IPS DF 6.9 (cell line): ENCODE measurements around the gene RABL6.
"Not testable (repeated sequence)": the region's sequence is repeated elsewhere in the genome, so short reads cannot be mapped to it uniquely, and the experiment has no call there.

Experiments
- DNase-seq: peaks from one replicate; pipeline ENCODE4 v3.0.0-alpha.2; 2013; ENCODE audit warnings: low read depth, low spot score
- H3K27ac ChIP-seq: one replicate; pipeline ENCODE4 v1.5.1; 2013; ENCODE audit warnings: low read length, control low read depth
- H3K27me3 ChIP-seq: 2 replicates; pipeline ENCODE4 v1.6.1; 2013; ENCODE audit warnings: mild to moderate bottlenecking, low read length; ENCODE audit not compliant: control insufficient read depth, insufficient read depth
- H3K36me3 ChIP-seq: 2 replicates; pipeline ENCODE4 v1.6.1; 2013; ENCODE audit warnings: low read length; ENCODE audit not compliant: control insufficient read depth, insufficient read depth
- H3K4me1 ChIP-seq: 2 replicates; pipeline ENCODE4 v1.6.1; 2013; ENCODE audit warnings: low read length; ENCODE audit not compliant: control insufficient read depth, insufficient read depth
- H3K4me3 ChIP-seq: 2 replicates; pipeline ENCODE4 v1.5.1; 2013; ENCODE audit warnings: mild to moderate bottlenecking, low read length
- H3K9me3 ChIP-seq: 2 replicates; pipeline ENCODE4 v1.6.1; 2013; ENCODE audit warnings: low read length, inconsistent platforms; ENCODE audit not compliant: control insufficient read depth, insufficient read depth
- WGBS: extraction: QIAGEN DNeasy Blood & Tissue Kit; methylation state at CpG from one replicate; pipeline ENCODE4 v1.1.7; 2013; ENCODE audit warnings: mixed read lengths, missing lambda C conversion rate; ENCODE audit not compliant: insufficient read length, insufficient coverage; 5-methylcytosine and 5-hydroxymethylcytosine counted together

RABL6 gene

DNA sequence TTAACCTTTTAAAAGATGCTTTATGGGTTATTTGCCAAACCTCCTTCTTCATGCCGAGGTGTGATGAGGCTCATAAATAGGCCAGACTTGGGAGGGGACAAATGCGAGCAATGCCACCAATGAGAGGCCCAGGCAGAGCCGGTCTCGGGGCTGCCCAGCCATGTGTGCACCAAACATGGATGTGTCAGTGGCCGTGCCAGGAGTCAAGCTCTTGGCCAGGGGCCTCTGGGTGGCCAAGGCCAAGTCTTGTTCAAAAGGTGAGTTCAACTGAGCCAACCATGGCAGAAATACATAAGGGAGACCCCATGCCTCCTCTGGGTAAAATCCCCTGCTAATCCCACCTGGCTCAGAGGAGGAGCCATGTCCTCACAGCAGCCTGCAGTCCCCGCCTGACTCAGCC is 32.6 kb upstream of the RABL6 start:
- H3K27ac ChIP-seq = no peak overlapping the region
- WGBS = no CpG with 5 or more reads among the region's 6 CpGs
- DNase-seq = no peak
- H3K36me3 ChIP-seq = no peaks in the 10 kb centered on the region; the same call in 1 of the 2 replicates
- H3K4me3 ChIP-seq = no peak overlapping the region
- no peaks in the 10 kb centered on the region; the same call in 1 of the 2 replicates for H3K27me3 ChIP-seq
- H3K4me1 ChIP-seq = no peaks in the 10 kb centered on the region
- H3K9me3 ChIP-seq = no peaks in the 10 kb centered on the region

DNA sequence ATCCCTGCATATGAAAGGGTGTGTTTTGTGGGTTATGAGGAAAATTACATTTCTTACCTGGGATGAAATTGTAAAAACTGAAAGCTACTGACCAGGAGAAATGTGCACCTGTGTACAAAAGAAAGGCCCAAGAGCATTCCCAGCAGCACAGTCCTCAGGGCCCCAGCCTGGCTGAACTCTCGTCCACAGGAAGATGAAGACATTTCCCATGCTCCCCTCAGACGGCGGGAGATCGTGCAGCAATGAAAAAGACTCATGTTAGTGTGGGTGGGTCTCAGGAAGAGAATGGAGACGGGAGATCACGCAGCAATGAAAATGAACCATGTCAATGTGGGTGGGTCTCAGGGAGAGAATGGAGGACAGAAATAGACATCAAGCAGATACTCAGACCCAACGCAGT is 30.8 kb upstream of the RABL6 start:
- no peaks in the 10 kb centered on the region; the same call in none of the 2 replicates for H3K27me3 ChIP-seq
- no peaks in the 10 kb centered on the region; the same call in 1 of the 2 replicates for H3K36me3 ChIP-seq
- WGBS = no CpG with 5 or more reads among the region's 7 CpGs
- no peak overlapping the region for H3K27ac ChIP-seq
- DNase-seq = no peak
- no peaks in the 10 kb centered on the region for H3K4me1 ChIP-seq
- H3K9me3 ChIP-seq = no peaks in the 10 kb centered on the region
- no peak overlapping the region for H3K4me3 ChIP-seq

- H3K27me3 ChIP-seq = no peaks in the 10 kb centered on the region; the same call in none of the 2 replicates
- H3K9me3 ChIP-seq = no peaks in the 10 kb centered on the region
- no peaks in the 10 kb centered on the region; the same call in 1 of the 2 replicates for H3K36me3 ChIP-seq
- no CpG with 5 or more reads among the region's 14 CpGs for WGBS
- H3K4me3 ChIP-seq = no peak overlapping the region
- H3K27ac ChIP-seq = no peak overlapping the region
- DNase-seq = no peak
- H3K4me1 ChIP-seq = no peaks in the 10 kb centered on the region
Measured at GRCh38 chr9:136777359-136777758, 30.4 kb upstream of the RABL6 start.

DNA sequence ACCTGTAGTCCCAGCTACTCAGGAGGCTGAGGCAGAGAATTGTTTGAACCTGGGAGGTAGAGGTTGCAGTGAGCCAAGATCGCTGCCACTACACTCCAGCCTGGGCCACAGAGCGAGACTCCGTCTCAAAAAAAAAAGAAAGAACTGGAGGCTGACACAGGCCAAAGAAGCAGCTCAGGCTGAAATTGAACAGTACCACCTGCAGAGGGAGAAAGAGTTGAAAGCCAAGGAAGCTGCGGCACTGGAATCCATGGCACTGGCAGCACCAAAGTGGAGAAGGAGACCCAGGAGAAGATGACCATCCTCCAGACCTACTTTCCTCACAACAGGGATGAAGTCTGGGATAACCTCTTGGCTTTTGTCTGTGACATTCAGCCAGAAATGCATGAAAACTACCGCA is 27.9 kb upstream of the RABL6 start:
- no peaks in the 10 kb centered on the region for H3K4me1 ChIP-seq
- no peak for DNase-seq
- no CpG with 5 or more reads among the region's 5 CpGs for WGBS
- no peaks in the 10 kb centered on the region; the same call in 1 of the 2 replicates for H3K9me3 ChIP-seq
- no peak overlapping the region for H3K27ac ChIP-seq
- H3K4me3 ChIP-seq = no peak overlapping the region
- H3K27me3 ChIP-seq = no peaks in the 10 kb centered on the region; the same call in none of the 2 replicates
- no peaks in the 10 kb centered on the region; the same call in 1 of the 2 replicates for H3K36me3 ChIP-seq

- H3K27ac ChIP-seq = no peak overlapping the region
- no peak for DNase-seq
- no peaks in the 10 kb centered on the region for H3K36me3 ChIP-seq
- H3K4me3 ChIP-seq = no peak overlapping the region
- no peaks in the 10 kb centered on the region; the same call in none of the 2 replicates for H3K27me3 ChIP-seq
- no CpG with 5 or more reads among the region's 3 CpGs for WGBS
- H3K4me1 ChIP-seq = no peaks in the 10 kb centered on the region
- no peaks in the 10 kb centered on the region; the same call in 1 of the 2 replicates for H3K9me3 ChIP-seq
Measured at GRCh38 chr9:136782452-136782851, 25.3 kb upstream of the RABL6 start.

DNA sequence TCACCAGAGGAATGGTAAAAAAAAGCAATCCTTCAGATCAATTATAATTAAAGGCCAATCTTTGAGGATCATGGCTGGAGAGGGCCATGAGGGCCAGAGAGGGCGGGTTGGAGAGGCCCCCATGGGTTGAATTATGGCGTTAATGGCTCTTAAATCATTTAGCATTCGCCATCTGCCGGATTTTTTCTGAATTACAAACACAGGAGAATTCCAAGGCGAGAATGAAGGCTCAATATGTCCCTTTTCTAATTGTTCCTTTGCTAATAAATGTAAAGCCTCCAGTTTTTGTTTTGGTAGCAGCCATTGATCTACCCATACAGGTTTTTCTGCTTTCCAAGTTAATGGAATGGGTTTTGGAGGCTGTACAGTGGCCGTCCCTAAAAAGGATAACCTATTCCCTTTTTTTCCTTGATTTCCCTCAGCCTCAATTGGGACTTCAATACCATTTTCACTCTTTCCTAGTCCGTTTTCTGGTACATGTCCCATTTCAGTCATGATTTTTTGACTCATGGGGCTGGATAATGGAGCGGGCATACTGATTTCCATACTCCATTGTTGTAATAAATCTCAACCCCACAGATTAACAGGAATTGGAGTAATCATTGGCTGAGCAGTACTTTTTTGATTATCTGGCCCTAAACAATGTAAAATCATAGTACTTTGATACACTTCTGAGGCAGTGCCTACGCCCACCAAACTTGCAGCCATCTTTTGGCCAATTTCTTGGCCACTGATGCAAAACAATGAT is 23.3 kb upstream of the RABL6 start:
- Histone ChIP-seq H3K36me3 (no peaks in the 10 kb centered on the region), H3K27ac (no peak overlapping the region), H3K9me3 (no peaks in the 10 kb centered on the region; the same call in 1 of the 2 replicates), H3K4me3 (no peak overlapping the region), H3K27me3 (no peaks in the 10 kb centered on the region; the same call in 1 of the 2 replicates), H3K4me1 (no peaks in the 10 kb centered on the region)
- no CpG with 5 or more reads among the region's 9 CpGs for WGBS
- DNase-seq = no peak

- H3K27me3 ChIP-seq = no peaks in the 10 kb centered on the region; the same call in 1 of the 2 replicates
- H3K4me3 ChIP-seq = no peak overlapping the region
- no peaks in the 10 kb centered on the region; the same call in 1 of the 2 replicates for H3K9me3 ChIP-seq
- H3K27ac ChIP-seq = no peak overlapping the region
- no CpG with 5 or more reads among the region's 6 CpGs for WGBS
- H3K4me1 ChIP-seq = no peaks in the 10 kb centered on the region
- H3K36me3 ChIP-seq = no peaks in the 10 kb centered on the region
- no peak for DNase-seq
Measured at GRCh38 chr9:136784997-136785361, 22.8 kb upstream of the RABL6 start.

- H3K4me1 ChIP-seq, H3K27me3 ChIP-seq, DNase-seq, H3K4me3 ChIP-seq, H3K9me3 ChIP-seq, H3K36me3 ChIP-seq, H3K27ac ChIP-seq: not testable (repeated sequence)
- WGBS = no CpG with 5 or more reads among the region's 23 CpGs
Measured at GRCh38 chr9:136785565-136786355, 22.0 kb upstream of the RABL6 start.

DNA sequence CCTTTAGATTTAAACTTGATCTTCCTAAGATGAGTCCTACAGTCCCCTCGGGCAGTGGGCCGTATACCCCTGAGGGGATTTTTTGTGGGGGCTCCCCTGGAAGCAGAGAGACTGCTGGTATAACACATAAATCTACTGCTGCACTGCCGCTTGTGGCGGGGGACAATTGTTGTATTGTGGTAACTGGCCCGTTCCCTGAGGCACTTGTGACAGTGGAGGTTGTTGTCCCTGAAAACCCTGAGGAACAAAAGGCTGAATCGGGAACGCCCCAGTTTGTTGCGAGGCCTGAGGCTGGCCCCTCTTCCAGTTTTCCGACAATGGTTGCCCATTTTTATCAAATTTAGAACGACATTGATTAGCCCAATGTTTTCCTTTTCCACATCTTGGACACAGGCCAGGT is 21.3 kb upstream of the RABL6 start:
- no peaks in the 10 kb centered on the region for H3K27me3 ChIP-seq
- H3K27ac ChIP-seq = no peak overlapping the region
- no CpG with 5 or more reads among the region's 10 CpGs for WGBS
- no peak overlapping the region for H3K4me3 ChIP-seq
- H3K9me3 ChIP-seq = no peaks in the 10 kb centered on the region; the same call in 1 of the 2 replicates
- no peak for DNase-seq
- H3K4me1 ChIP-seq = no peaks in the 10 kb centered on the region
- H3K36me3 ChIP-seq = no peaks in the 10 kb centered on the region

DNA sequence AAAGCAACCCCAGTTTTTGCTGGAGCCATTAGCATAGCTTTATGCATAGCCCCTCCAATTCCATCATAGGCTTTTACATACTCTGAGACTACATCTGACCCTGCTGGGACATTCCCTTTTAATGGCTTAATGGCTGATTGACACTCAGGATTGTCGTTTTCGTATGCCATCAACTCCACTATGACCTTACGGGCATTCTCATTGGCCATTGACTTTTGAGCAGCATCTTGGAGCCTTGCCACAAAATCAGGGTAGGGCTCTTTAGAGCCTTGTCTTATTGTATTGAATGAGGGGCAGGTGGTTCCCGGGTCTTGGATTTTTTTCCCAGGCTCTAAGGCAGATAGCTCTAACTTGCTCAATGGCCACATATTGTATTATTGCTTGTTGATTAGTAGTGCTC is 20.8 kb upstream of the RABL6 start:
- not testable (repeated sequence) for H3K27ac ChIP-seq, H3K36me3 ChIP-seq, H3K4me3 ChIP-seq, H3K27me3 ChIP-seq, H3K9me3 ChIP-seq, DNase-seq, H3K4me1 ChIP-seq
- no CpG with 5 or more reads among the region's 4 CpGs for WGBS
